SH-SY5Y (cell line): ENCODE data around the gene POLD4.

Experiments used
- GATA2 ChIP-seq: IDR thresholded peaks from 2 replicates; pipeline ENCODE4 v1.6.1; 2011; ENCODE audit warnings: mild to moderate bottlenecking, low read depth, low read length
- GATA3 ChIP-seq: IDR thresholded peaks from 2 replicates; pipeline ENCODE4 v1.6.1; 2011; ENCODE audit warnings: low read depth, mild to moderate bottlenecking, low read length, moderate library complexity

The POLD4 gene

DNA sequence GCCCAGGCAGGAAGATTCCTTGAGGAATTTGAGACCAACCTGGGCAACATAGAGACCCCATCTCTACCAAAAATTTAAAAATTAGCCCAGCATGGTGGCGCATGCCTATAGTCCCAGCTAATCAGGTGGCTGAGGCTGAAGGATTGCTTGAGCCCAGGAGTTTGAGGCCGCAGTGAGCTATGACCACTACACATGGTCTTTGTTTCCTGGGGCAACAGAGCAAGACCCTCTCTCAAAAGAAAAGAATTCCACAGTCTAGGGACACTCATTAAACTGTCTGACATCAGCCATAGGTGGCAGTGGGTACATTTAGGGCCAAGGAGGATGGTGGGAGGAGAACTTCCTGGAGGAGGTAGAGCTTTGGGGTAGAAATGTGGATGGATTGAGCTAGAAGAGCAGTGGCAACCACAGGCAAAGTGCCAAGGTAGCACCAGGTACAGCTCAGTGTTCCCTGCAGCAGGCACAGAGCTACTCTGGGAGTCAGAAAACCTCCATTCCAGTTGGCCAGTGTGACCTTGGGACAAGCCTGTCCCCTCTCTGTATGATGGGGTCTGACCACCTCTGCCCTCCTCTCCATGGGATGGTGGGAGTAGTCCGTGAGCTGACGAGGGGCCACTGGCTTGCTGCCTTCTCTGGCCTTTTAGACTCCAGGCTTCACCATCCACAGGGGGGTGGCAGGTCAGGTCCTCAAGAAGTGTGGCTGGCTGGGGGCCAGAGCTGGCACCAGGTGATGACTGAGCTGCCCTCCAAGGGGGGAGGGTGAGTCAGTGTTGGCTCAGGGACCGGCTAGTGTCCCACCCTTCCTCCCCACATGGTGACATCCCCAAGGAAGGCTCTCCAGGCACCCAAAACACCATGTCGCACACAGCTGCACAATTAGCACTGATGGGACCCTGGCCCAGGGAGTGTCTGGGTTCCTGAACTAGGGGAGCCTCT, 23.8 kb upstream of the POLD4 start:
- TF ChIP-seq GATA2 (no peak), GATA3 (no peak)

DNA sequence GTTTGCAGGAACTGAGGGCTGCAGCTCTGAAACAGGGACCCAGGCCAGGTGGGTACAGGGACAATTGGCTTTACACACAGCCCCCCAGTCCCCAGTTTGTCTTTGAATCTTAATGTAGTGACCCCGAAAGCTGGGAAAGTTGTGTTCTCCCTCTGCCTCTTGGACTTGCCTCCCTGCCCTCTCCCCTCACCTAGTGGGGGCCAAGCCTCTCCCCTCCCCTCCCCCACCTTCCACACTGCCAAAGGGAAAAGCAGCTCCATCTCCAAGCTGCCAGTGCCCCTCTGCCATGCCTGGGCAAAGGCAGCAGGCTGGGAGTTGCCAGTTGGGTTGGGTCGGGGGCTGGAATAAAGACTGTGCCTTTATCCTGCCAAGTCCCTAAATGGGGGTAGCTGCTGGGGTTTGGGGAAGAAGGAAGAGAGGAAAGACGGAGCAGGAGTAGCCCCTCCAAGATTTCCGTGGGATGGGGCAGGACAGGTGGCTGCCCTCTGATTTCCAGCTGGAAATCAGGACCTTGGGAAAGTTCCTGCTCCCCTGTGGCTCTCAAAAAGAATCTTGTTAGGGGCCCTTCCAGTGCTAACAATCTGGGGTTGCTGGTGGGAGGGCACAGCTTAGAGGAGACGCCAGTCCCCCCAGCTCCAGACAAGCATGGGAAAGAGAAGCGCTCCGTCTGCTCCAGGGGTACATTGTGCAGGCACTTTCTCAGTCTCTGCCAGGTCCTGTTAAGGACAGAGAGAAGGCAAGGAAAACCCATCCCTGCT, 22.9 kb upstream of the POLD4 start:
- TF ChIP-seq GATA2 (no peak), GATA3 (no peak)

- TF ChIP-seq GATA2 (no peak), GATA3 (no peak)
Observed at GRCh38 chr11:67375320-67376055, 22.1 kb upstream of the POLD4 start.

- no peak for TF ChIP-seq GATA2
- TF ChIP-seq GATA3: no peak
Observed at GRCh38 chr11:67374571-67375281, 21.4 kb upstream of the POLD4 start.

DNA sequence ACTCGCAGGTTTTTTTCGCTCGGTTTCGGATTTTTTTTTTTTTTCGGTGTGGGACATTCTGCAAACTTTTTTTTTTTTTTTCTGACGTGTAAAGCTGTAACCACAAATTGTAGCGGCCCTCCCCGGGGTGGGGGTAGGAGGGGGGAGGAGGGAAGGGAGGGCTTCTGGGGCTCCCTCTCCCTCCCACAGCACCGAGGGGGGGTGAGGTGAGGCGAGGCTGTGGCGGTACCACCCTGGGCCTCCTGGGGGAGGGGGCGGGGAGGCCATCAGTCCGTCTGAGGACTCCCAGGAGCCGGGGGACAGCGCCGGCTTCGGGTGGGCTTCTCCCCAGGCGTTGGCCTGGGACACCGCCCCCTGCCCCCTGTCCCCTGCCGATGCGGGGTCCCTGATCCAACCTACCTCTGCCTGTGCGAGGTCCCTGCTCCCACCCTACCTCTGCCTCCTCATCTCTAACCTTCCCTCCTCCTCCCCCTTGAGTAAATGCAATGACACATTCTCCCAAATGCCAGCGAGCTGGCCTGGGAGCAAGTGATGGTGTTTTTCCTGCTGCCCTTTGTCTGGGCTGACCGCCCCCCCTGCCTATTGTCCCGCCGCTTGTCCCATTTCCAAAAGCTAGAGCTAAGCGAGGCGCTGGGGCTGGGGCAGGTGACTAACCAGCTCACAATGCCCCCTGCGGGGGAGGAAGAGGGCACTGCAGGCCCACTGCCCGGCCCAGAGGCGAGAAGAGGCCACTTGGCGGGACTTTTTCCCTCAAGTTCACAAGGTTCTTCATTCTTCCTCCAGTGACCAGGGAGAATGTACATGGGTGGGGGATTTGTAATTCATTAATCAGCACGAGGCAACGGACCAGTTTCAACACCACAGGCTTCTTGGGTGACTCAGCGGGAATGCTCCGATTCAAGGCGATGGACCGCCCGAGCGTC, 20.6 kb upstream of the POLD4 start:
- TF ChIP-seq GATA3: no peak
- TF ChIP-seq GATA2: no peak

DNA sequence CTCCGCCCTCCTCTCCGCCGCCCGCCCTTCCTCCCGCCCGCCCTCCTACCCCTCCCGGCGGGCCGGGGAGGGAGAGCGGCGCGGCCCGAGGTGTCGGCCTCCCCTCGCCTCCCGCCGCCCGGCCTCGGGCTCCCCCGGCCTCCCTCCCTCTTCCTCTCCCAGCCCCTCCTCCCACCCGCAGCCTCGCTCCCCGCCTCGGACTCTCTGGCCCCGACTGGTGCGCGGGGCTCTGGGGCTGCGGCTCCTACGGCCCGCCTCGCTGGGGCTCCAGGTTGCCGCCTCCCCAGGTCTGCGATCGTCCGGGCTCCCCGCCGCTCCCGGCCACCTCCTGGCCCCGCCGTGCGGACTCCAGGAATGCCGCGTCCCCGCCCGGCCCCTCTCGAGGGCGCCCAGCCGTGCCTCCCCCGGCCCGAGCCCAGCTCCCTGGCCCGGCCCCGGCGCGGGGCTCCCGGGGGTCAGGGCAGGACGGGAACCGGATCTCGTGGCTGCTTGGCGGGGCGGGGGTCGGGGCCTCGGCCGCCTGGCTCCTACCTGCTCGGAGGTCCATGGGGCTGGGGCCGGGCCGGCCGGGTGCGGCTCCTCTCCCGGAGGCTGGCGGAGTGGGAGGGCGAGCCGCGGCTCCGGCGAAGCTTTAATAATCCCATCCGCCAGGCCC, 19.8 kb upstream of the POLD4 start, which contains the start of gene CLCF1:
CLCF1 (minus strand) TSS at position 606 of the 655 bp plus-strand sequence; CDS start at position 547, 59 bp downstream.
- TF ChIP-seq GATA2 (no peak), GATA3 (no peak)

GRCh38 chr11:67372321-67372992, 19.1 kb upstream of the POLD4 start:
- TF ChIP-seq GATA2: no peak
- no peak for TF ChIP-seq GATA3

DNA sequence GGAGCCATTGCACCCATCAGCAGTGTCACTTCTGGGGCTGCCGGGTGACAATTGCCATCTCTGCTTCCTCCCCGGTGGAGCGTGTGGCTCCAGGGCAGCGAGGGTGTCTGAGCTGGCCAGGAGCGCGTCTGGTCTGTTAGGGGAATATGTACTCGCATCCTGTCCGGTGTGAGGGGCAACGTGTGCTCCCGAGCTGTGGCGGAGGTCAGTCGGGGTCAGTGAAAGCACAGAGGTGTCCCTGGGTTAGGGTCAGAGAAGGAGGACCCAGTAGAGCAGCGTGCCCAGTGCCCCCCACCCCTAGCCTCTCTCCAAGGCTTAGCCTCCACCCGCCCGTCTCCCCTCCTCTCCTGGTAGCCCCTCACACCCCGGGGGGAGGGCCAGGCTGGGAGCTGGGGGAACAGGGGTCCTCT, 18.6 kb upstream of the POLD4 start:
- TF ChIP-seq GATA2 (no peak), GATA3 (no peak)

- no peak for TF ChIP-seq GATA2
Observed at GRCh38 chr11:67371189-67371910, 18.0 kb upstream of the POLD4 start.

DNA sequence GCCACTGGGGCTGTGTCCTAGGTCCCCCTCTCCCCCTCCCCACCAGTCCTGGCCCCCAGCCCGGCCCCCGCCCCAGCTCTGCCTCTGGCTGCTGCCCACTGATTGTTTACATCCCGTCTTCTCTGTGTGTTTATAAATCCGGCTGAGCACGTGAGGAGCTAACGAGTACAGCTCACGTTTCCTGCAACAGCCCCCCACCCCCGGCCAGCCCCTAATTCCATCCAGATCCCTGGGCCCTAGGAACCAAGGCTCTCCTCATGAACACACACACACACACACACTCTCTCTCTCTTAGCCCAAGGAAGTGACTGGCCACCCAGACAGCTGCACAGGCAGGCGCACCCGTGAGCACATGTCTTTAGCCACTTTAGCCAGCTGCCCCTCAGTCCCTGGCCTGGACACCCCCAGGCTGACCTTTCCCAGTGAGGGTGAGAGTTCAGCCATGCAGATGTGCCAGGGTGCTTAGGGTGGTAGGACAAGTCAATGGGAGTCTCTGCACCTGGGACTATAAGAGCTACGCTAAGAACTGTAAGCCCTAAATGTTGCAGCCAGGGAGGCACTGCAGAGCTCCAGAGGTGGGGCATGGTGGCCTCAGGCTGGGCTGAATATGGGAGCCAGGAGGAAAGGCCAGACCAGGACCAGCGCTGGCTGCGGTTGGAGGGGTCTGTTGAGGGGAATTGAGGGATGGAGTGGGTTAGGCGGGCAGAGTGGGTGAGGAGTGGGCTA, 17.2 kb upstream of the POLD4 start:
- TF ChIP-seq GATA3 (no peak), GATA2 (no peak)
